ENCODE measurements around the gene CCDC102B. TPM values are rescaled to one million over a fixed set of nuclear protein-coding genes. Genes with fewer than 3 reads are reported as not detected.

The CCDC102B gene
- total RNA-seq, 1 donor from 2014 or later: 1.3 TPM

- no peak overlapping the region for H3K4me3 Mint-ChIP-seq (ENCODE audit: low read depth)
- no peaks in the 10 kb centered on the region for H3K4me1 Mint-ChIP-seq (ENCODE audit: low read depth)
- no peaks in the 10 kb centered on the region for H3K36me3 Mint-ChIP-seq (ENCODE audit: low read depth)
- intact Hi-C loops (cut with micrococcal nuclease): no loop called here
- H3K27me3 Mint-ChIP-seq (ENCODE audit: low read depth): no peaks in the 10 kb centered on the region
- H3K9me3 Mint-ChIP-seq: no peaks in the 10 kb centered on the region
- no peak for DNase-seq (ENCODE audit: low spot score)
- H3K27ac Mint-ChIP-seq: no peak overlapping the region
These were observed 299.5 kb downstream of the CCDC102B start for GRCh38 chr18:69097349-69097748.

- no peaks in the 10 kb centered on the region for H3K27me3 Mint-ChIP-seq (ENCODE audit: low read depth)
- H3K4me1 Mint-ChIP-seq (ENCODE audit: low read depth): no peaks in the 10 kb centered on the region
- no peak overlapping the region for H3K27ac Mint-ChIP-seq
- no peak for DNase-seq (ENCODE audit: low spot score)
- H3K9me3 Mint-ChIP-seq: no peaks in the 10 kb centered on the region
- no peak overlapping the region for H3K4me3 Mint-ChIP-seq (ENCODE audit: low read depth)
- intact Hi-C loops (cut with micrococcal nuclease): no loop called here
- H3K36me3 Mint-ChIP-seq (ENCODE audit: low read depth): no peaks in the 10 kb centered on the region
These were observed 305.1 kb downstream of the CCDC102B start for GRCh38 chr18:69102959-69103358.

Other genes with a start within 250 kb of the CCDC102B start
- 62.4 and 71.0 TPM in 2 replicates for gene TMX3, start 83.0 kb upstream of the CCDC102B start, total RNA-seq